Mesenchymal stem cell (in vitro differentiated cells and primary cell): ENCODE measurements around the gene CDK6.

ENCODE experiments used
- DNase-seq: peaks from one replicate; pipeline ENCODE4 v3.0.0-alpha.2; 2013
- H2AFZ ChIP-seq: one replicate; pipeline ENCODE4 v1.6.1; 2013; ENCODE audit warnings: low read depth, mild to moderate bottlenecking, control low read depth, inconsistent platforms, low read length, moderate library complexity
- H2AK5ac ChIP-seq: 2 replicates; pipeline ENCODE4 v1.6.1; 2013; ENCODE audit warnings: low read length, moderate library complexity, mild to moderate bottlenecking, inconsistent platforms; ENCODE audit not compliant: severe bottlenecking
- H2BK120ac ChIP-seq: one replicate; pipeline ENCODE4 v1.6.1; 2013; ENCODE audit warnings: low read depth, mild to moderate bottlenecking, inconsistent platforms, low read length, moderate library complexity
- H2BK12ac ChIP-seq, 2 experiments: one replicate each; pipeline ENCODE4 v1.6.1; 2013; ENCODE audit warnings: inconsistent platforms in 2 of 2, low read length in 2 of 2, mild to moderate bottlenecking in 2 of 2, moderate library complexity in 2 of 2, control low read depth in 1 of 2
- H2BK15ac ChIP-seq: one replicate; pipeline ENCODE4 v1.6.1; 2013; ENCODE audit warnings: mild to moderate bottlenecking, low read depth, inconsistent platforms; ENCODE audit not compliant: poor library complexity, severe bottlenecking
- H2BK5ac ChIP-seq: 2 replicates; pipeline ENCODE4 v1.6.1; 2013; ENCODE audit warnings: low read depth, mild to moderate bottlenecking, low read length, control low read depth, inconsistent platforms; ENCODE audit not compliant: poor library complexity, severe bottlenecking
- H3K14ac ChIP-seq, 2 experiments: one replicate each; pipeline ENCODE4 v1.6.1; 2013; ENCODE audit warnings: inconsistent platforms in 2 of 2, low read length in 2 of 2, control low read depth in 1 of 2, mild to moderate bottlenecking in 1 of 2, moderate library complexity in 1 of 2
- H3K18ac ChIP-seq, 2 experiments: one replicate each; pipeline ENCODE4 v1.6.1; 2013; ENCODE audit warnings: inconsistent platforms in 2 of 2, low read length in 2 of 2, control low read depth in 1 of 2, low read depth in 1 of 2, mild to moderate bottlenecking in 1 of 2
- H3K23ac ChIP-seq, 2 experiments: one replicate each; pipeline ENCODE4 v1.6.1; 2013; ENCODE audit warnings: inconsistent platforms in 2 of 2, low read length in 2 of 2, mild to moderate bottlenecking in 2 of 2, moderate library complexity in 2 of 2, control low read depth in 1 of 2
- H3K27ac ChIP-seq: 2 replicates; pipeline ENCODE4 v1.5.1; 2013; ENCODE audit warnings: mild to moderate bottlenecking, moderate library complexity, low read length, control low read depth, inconsistent platforms; ENCODE audit not compliant: poor library complexity, severe bottlenecking
- H3K27me3 ChIP-seq, 2 experiments: 2 replicates each; pipeline versions ENCODE4 v1.6.1 to v1.7.0; 2013; ENCODE audit warnings: low read length in 2 of 2, mild to moderate bottlenecking in 2 of 2, moderate library complexity in 2 of 2, control low read depth in 1 of 2, inconsistent platforms in 1 of 2; ENCODE audit not compliant: control insufficient read depth in 1 of 2, insufficient read depth in 1 of 2
- H3K36me3 ChIP-seq, 2 experiments: 2 replicates each; pipeline versions ENCODE4 v1.6.1 to v1.7.0; 2013; ENCODE audit warnings: low read length in 2 of 2, control low read depth in 1 of 2, inconsistent platforms in 1 of 2, low read depth in 1 of 2, mild to moderate bottlenecking in 1 of 2; ENCODE audit not compliant: insufficient read depth in 2 of 2, control insufficient read depth in 1 of 2
- H3K4ac ChIP-seq, 2 experiments: one replicate each; pipeline ENCODE4 v1.6.1; 2013; ENCODE audit warnings: inconsistent platforms in 2 of 2, low read length in 2 of 2, mild to moderate bottlenecking in 2 of 2, moderate library complexity in 2 of 2, control low read depth in 1 of 2, low read depth in 1 of 2
- H3K4me1 ChIP-seq: 2 replicates; pipeline ENCODE4 v1.6.1; 2013; ENCODE audit warnings: low read depth, low read length, control low read depth; ENCODE audit not compliant: control insufficient read depth, insufficient read depth
- H3K4me2 ChIP-seq: 2 replicates; pipeline ENCODE4 v1.6.1; 2013; ENCODE audit warnings: low read length, mild to moderate bottlenecking, inconsistent platforms; ENCODE audit not compliant: poor library complexity, severe bottlenecking
- H3K4me3 ChIP-seq, 2 experiments: 2 replicates each; pipeline versions ENCODE4 v1.5.1 to v1.7.0; 2013; ENCODE audit warnings: low read length in 2 of 2, mild to moderate bottlenecking in 2 of 2, control low read depth in 1 of 2, low read depth in 1 of 2; ENCODE audit not compliant: insufficient read depth in 1 of 2
- H3K79me1 ChIP-seq: replicated peaks from 2 replicates; pipeline ENCODE4 v1.6.1; 2013; ENCODE audit warnings: mild to moderate bottlenecking, control low read depth, low read length, inconsistent platforms; ENCODE audit not compliant: poor library complexity, severe bottlenecking
- H3K9ac ChIP-seq: 2 replicates; pipeline ENCODE4 v1.7.0; 2013; ENCODE audit warnings: mild to moderate bottlenecking, low read length, moderate library complexity
- H3K9me3 ChIP-seq: 2 replicates; pipeline ENCODE4 v1.7.0; 2013; ENCODE audit warnings: mild to moderate bottlenecking, low read length; ENCODE audit not compliant: control insufficient read depth
- H4K8ac ChIP-seq: one replicate; pipeline ENCODE4 v1.6.1; 2013; ENCODE audit warnings: inconsistent platforms, mild to moderate bottlenecking, low read length, moderate library complexity
- H4K91ac ChIP-seq: one replicate; pipeline ENCODE4 v1.6.1; 2013; ENCODE audit warnings: mild to moderate bottlenecking, low read length, inconsistent platforms
- WGBS: methylation state at CpG from one replicate; pipeline ENCODE4 v1.1.7; 2013; ENCODE audit warnings: mixed read lengths; 5-methylcytosine and 5-hydroxymethylcytosine counted together

Gene CDK6

DNA sequence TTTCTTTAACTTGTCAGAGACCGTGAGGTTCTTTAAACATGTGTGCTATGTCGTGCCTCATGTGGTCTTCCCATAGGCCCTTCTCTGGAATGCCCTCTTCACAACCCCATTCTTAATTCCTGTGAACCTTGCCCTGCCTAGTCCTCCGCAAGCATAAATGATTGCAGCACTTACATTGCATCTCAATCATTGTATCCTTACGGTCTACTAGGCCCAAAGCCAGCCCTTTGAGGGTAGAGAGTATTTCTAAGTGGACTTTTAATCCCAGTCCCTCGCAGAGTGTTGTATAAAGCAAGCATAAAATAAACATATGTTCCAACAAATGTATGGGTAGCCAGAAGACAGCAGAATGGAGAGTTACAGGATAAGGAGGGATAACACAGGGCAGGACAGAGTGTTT is 154.0 kb downstream of the CDK6 start:
- peaks cover 1% of the 10 kb centered on the region for H3K4me1 ChIP-seq
- H3K79me1 ChIP-seq, result peaks cover 12% of the 10 kb centered on the region
- H3K14ac ChIP-seq, result no peak overlapping the region
- no peak overlapping the region for H2BK15ac ChIP-seq
- no peaks in the 10 kb centered on the region for H3K36me3 ChIP-seq
- H3K23ac ChIP-seq, result no peak overlapping the region
- H2BK5ac ChIP-seq, result no peak overlapping the region
- no peak for DNase-seq
- no peak overlapping the region for H2BK120ac ChIP-seq
- no peak overlapping the region for H2AFZ ChIP-seq
- H3K4me2 ChIP-seq, result no peak overlapping the region
- no peak overlapping the region for H3K9ac ChIP-seq
- no peak overlapping the region for H2BK12ac ChIP-seq
- H3K18ac ChIP-seq, result no peak overlapping the region
- no peak overlapping the region for H3K4me3 ChIP-seq
- H2AK5ac ChIP-seq, result no peak overlapping the region
- no peak overlapping the region for H4K8ac ChIP-seq
- H4K91ac ChIP-seq, result no peak overlapping the region
- H3K4ac ChIP-seq, result no peak overlapping the region
- 92% methylated on average over 4 of the region's 5 CpGs for whole genome bisulfite sequencing
- no peak overlapping the region for H3K27ac ChIP-seq
- H3K27me3 ChIP-seq, result no peaks in the 10 kb centered on the region
- H3K9me3 ChIP-seq, result no peaks in the 10 kb centered on the region

DNA sequence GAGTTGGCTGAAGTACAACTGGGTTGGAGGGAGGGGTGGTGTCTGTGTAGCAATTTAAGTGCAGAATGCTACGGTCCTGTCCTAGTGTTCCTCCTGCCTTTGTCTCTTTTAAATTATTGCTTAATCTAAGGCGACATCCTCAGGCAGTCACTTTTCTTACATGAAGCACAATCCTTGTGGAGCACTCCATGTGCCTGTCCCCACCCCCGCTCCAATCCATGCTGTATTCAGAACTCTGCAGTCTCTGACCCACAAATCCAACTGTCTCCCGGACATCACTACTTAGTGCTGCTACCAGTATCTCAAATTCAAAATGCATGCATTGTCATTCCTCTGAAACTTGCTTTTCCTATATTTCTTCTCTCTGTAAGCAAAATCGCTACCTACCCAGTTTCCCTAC is 154.7 kb downstream of the CDK6 start:
- no peaks in the 10 kb centered on the region for H3K27me3 ChIP-seq
- H3K14ac ChIP-seq, result no peak overlapping the region
- no peak overlapping the region for H2BK15ac ChIP-seq
- no peak overlapping the region for H3K27ac ChIP-seq
- no peak overlapping the region for H2AFZ ChIP-seq
- no peak overlapping the region for H2BK12ac ChIP-seq
- H3K18ac ChIP-seq, result no peak overlapping the region
- no peak overlapping the region for H4K91ac ChIP-seq
- no peak overlapping the region for H3K4ac ChIP-seq
- WGBS, result 87% methylated on average over 5 of the region's 5 CpGs
- H2AK5ac ChIP-seq, result no peak overlapping the region
- H3K23ac ChIP-seq, result no peak overlapping the region
- no peak overlapping the region for H4K8ac ChIP-seq
- H3K9me3 ChIP-seq, result no peaks in the 10 kb centered on the region
- peaks cover 1% of the 10 kb centered on the region for H3K4me1 ChIP-seq
- H3K79me1 ChIP-seq, result peaks cover 12% of the 10 kb centered on the region
- H3K4me2 ChIP-seq, result no peak overlapping the region
- H2BK120ac ChIP-seq, result no peak overlapping the region
- no peak overlapping the region for H3K9ac ChIP-seq
- H3K4me3 ChIP-seq, result no peak overlapping the region
- no peak overlapping the region for H2BK5ac ChIP-seq
- no peaks in the 10 kb centered on the region for H3K36me3 ChIP-seq
- no peak for DNase-seq

DNA sequence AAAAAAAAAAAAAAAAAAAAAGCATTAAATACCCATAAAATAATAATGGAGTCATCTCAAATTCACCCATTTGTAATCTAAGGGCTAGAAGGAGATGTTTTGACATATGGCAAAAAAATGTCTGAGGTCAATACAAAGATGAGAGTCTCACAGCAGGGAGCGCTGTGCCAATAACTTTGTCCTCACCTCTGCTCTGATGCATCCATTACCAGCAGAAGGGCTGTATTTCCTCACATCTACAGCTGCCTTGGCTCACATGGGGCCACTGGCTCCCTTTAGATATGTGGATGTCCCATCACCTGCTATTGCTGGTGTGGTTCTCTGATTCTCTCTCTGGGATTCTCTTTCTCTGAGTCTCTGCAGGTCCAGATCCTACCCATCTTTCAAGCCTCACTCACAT is 155.9 kb downstream of the CDK6 start:
- H4K8ac ChIP-seq, result no peak overlapping the region
- no peak overlapping the region for H2AFZ ChIP-seq
- no peak overlapping the region for H3K4me3 ChIP-seq
- no peaks in the 10 kb centered on the region for H3K27me3 ChIP-seq
- H2BK12ac ChIP-seq, result no peak overlapping the region
- H3K18ac ChIP-seq, result no peak overlapping the region
- H2AK5ac ChIP-seq, result no peak overlapping the region
- no peak overlapping the region for H2BK120ac ChIP-seq
- H2BK15ac ChIP-seq, result no peak overlapping the region
- H3K36me3 ChIP-seq, result no peaks in the 10 kb centered on the region
- H3K9me3 ChIP-seq, result no peaks in the 10 kb centered on the region
- no peak overlapping the region for H3K9ac ChIP-seq
- peaks cover 1% of the 10 kb centered on the region for H3K4me1 ChIP-seq
- H3K14ac ChIP-seq, result no peak overlapping the region
- H2BK5ac ChIP-seq, result no peak overlapping the region
- no peak overlapping the region for H4K91ac ChIP-seq
- no peak overlapping the region for H3K23ac ChIP-seq
- peaks cover 12% of the 10 kb centered on the region for H3K79me1 ChIP-seq
- WGBS, result 100% methylated on average over 1 of the region's 1 CpG
- H3K4me2 ChIP-seq, result no peak overlapping the region
- no peak for DNase-seq
- H3K27ac ChIP-seq, result no peak overlapping the region
- H3K4ac ChIP-seq, result no peak overlapping the region

DNA sequence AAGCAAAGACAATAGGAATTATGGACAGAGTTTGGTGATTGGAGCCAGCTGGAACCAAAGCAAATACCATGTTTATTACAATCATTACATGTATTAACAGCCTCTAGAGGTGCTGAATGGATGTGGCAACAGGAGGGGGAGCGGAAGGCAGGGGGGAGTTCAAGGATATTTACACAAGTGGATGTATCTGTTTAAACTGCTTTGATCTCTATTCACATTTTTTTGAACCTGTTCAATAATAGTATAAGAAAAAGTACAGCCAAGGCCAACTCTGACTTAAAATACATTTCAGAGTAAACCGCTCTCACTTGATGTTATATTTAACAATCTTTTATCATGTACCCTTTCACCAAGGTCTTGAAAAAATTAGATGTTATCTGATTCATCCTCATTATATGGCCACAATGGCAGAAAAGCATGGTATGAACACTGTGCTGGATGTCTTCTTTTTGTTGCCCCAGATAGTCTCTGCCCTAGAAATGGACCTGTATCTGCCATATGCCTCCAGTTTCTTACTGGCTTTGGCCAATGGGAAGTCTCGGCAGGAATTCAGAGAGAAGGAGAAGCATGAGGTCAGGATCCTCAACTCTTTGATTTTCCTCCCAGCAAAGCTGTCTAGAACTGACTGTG is 158.0 kb downstream of the CDK6 start:
- 94% methylated on average over 2 of the region's 3 CpGs for WGBS
- Histone ChIP-seq H3K9ac (no peak overlapping the region), H3K27me3 (no peaks in the 10 kb centered on the region), H3K18ac (no peak overlapping the region), H3K4me3 (no peak overlapping the region), H2AFZ (no peak overlapping the region), H4K91ac (no peak overlapping the region), H3K4ac (no peak overlapping the region), H2BK15ac (no peak overlapping the region), H3K9me3 (no peaks in the 10 kb centered on the region), H2BK5ac (no peak overlapping the region), H4K8ac (no peak overlapping the region), H3K27ac (no peak overlapping the region), H3K14ac (no peak overlapping the region), H3K23ac (peak overlapping the region in 1 of 2 experiments; percentile 55), H3K79me1 (peaks cover 10% of the 10 kb centered on the region), H2AK5ac (no peak overlapping the region), H2BK120ac (no peak overlapping the region), H2BK12ac (no peak overlapping the region), H3K4me1 (peaks cover 3% of the 10 kb centered on the region), H3K4me2 (no peak overlapping the region), H3K36me3 (no peaks in the 10 kb centered on the region)
- no peak for DNase-seq
